ENCODE measurements around the gene IL31RA. TPM values are rescaled to one million over a fixed set of nuclear protein-coding genes. Genes with fewer than 3 reads are reported as not detected.

IL31RA gene
- total RNA-seq, 2 experiments from 2014 or later: not detected

- no peaks in the 10 kb centered on the region for H3K9me2 ChIP-seq (ENCODE audit: insufficient read depth, low read length)
- no peak overlapping the region for H2AFZ ChIP-seq (ENCODE audit: low read length)
- no peaks in the 10 kb centered on the region for H3K36me3 ChIP-seq (ENCODE audit: insufficient read depth, low read length)
- ChIA-PET POLR2A (no interaction called here), CTCF (ENCODE audit: unreplicated experiment) (no interaction called here)
- TF ChIP-seq, protein P1, sequence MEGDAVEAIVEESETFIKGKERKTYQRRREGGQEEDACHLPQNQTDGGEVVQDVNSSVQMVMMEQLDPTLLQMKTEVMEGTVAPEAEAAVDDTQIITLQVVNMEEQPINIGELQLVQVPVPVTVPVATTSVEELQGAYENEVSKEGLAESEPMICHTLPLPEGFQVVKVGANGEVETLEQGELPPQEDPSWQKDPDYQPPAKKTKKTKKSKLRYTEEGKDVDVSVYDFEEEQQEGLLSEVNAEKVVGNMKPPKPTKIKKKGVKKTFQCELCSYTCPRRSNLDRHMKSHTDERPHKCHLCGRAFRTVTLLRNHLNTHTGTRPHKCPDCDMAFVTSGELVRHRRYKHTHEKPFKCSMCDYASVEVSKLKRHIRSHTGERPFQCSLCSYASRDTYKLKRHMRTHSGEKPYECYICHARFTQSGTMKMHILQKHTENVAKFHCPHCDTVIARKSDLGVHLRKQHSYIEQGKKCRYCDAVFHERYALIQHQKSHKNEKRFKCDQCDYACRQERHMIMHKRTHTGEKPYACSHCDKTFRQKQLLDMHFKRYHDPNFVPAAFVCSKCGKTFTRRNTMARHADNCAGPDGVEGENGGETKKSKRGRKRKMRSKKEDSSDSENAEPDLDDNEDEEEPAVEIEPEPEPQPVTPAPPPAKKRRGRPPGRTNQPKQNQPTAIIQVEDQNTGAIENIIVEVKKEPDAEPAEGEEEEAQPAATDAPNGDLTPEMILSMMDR (conservative IDR thresholded peaks at IDR 0.05; ENCODE audit: low read length): no peak
- TF ChIP-seq EZH2phosphoT487 (IDR thresholded peaks at IDR 0.05; ENCODE audit: borderline replicate concordance, low read depth, low read length): no peak
- BruUV-seq (replicated peaks): no TSS peak
- no peak overlapping the region for H3K4me2 ChIP-seq (ENCODE audit: low read length)
- H3K27ac ChIP-seq (ENCODE audit: low read depth, low read length, poor library complexity, severe bottlenecking): no peak overlapping the region
- no peaks in the 10 kb centered on the region for H4K20me1 ChIP-seq (ENCODE audit: insufficient read depth, low read length)
- H3K4me1 ChIP-seq (ENCODE audit: insufficient read depth, low read length, poor library complexity, severe bottlenecking): no peaks in the 10 kb centered on the region
- H3K79me2 ChIP-seq (ENCODE audit: insufficient read depth, low read depth, low read length): no peaks in the 10 kb centered on the region
- intact Hi-C loops (cut with micrococcal nuclease; ENCODE audit: unreplicated experiment): no loop called here
- H3K9me3 ChIP-seq (ENCODE audit: low read length): no peaks in the 10 kb centered on the region
- no peak overlapping the region for H3K4me3 ChIP-seq (ENCODE audit: low read depth, low read length, poor library complexity, severe bottlenecking)
- DNase-seq (ENCODE audit: low spot score): no peak
These were observed 34.2 kb downstream of the IL31RA start for GRCh38 chr5:55885359-55885758.

DNA sequence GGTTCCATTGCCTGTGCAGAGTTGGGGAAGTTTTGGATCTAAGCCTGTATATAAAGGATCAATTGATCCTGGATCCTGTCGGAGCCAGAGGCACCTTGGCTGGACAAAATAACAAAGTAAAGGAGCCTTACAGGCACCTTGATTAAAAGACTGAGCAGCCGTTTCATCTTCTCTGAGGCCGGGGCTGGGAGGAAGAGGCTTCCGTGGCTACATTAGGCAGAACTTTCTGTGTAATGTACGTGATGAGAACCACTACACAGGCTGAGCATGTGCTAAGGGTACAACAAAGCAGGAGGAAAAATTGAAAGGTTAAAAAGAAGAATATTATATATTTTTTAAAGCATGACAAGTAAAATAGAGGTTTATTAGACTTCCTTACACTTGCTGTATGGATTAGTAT lies 37.0 kb downstream of the IL31RA start:
- no peak overlapping the region for H3K27ac ChIP-seq (ENCODE audit: low read depth, low read length, poor library complexity, severe bottlenecking)
- H4K20me1 ChIP-seq (ENCODE audit: insufficient read depth, low read length): no peaks in the 10 kb centered on the region
- no peak for DNase-seq (ENCODE audit: low spot score)
- intact Hi-C loops (cut with micrococcal nuclease; ENCODE audit: unreplicated experiment): no loop called here
- CTCF ChIA-PET (ENCODE audit: unreplicated experiment): no interaction called here
- no peak for TF ChIP-seq EZH2phosphoT487 (IDR thresholded peaks at IDR 0.05; ENCODE audit: borderline replicate concordance, low read depth, low read length)
- TF ChIP-seq, protein P1 (conservative IDR thresholded peaks at IDR 0.05; ENCODE audit: low read length): no peak
- POLR2A ChIA-PET: no interaction called here
- H3K4me1 ChIP-seq (ENCODE audit: insufficient read depth, low read length, poor library complexity, severe bottlenecking): no peaks in the 10 kb centered on the region
- H3K4me3 ChIP-seq (ENCODE audit: low read depth, low read length, poor library complexity, severe bottlenecking): no peak overlapping the region
- no peaks in the 10 kb centered on the region for H3K79me2 ChIP-seq (ENCODE audit: insufficient read depth, low read depth, low read length)
- no TSS peak for BruUV-seq (replicated peaks)
- H3K4me2 ChIP-seq (ENCODE audit: low read length): no peak overlapping the region
- H3K36me3 ChIP-seq (ENCODE audit: insufficient read depth, low read length): no peaks in the 10 kb centered on the region
- H3K9me3 ChIP-seq (ENCODE audit: low read length): no peaks in the 10 kb centered on the region
- H2AFZ ChIP-seq (ENCODE audit: low read length): no peak overlapping the region
- H3K9me2 ChIP-seq (ENCODE audit: insufficient read depth, low read length): no peaks in the 10 kb centered on the region

DNA sequence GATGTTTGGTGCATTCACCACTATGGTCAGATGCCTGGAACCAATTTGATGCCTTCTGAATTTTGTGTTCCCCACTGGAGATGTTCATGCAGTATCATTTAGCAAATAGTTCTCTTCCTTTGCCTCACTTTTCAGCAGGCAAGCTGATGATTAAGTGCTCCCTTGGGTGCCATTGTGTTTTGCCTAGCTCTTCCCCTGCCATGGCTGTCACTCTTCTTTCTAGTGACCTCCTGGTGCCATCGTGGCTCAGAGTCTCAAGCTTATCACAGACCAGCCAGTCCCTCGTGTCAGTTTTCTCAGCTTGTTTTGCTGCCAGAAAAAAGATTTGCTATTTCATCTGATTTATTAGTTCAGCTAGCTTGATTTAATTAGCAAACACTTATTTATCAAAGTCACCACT lies 41.3 kb downstream of the IL31RA start:
- Histone ChIP-seq H3K9me3 (ENCODE audit: low read length) (no peaks in the 10 kb centered on the region), H3K27ac (ENCODE audit: low read depth, low read length, poor library complexity, severe bottlenecking) (no peak overlapping the region), H3K4me2 (ENCODE audit: low read length) (no peak overlapping the region), H3K36me3 (ENCODE audit: insufficient read depth, low read length) (no peaks in the 10 kb centered on the region), H3K9me2 (ENCODE audit: insufficient read depth, low read length) (no peaks in the 10 kb centered on the region), H4K20me1 (ENCODE audit: insufficient read depth, low read length) (no peaks in the 10 kb centered on the region), H3K4me3 (ENCODE audit: low read depth, low read length, poor library complexity, severe bottlenecking) (no peak overlapping the region), H2AFZ (ENCODE audit: low read length) (no peak overlapping the region), H3K79me2 (ENCODE audit: insufficient read depth, low read depth, low read length) (no peaks in the 10 kb centered on the region), H3K4me1 (ENCODE audit: insufficient read depth, low read length, poor library complexity, severe bottlenecking) (no peaks in the 10 kb centered on the region)
- DNase-seq (ENCODE audit: low spot score): no peak
- BruUV-seq (replicated peaks): no TSS peak
- TF ChIP-seq, protein P1 (conservative IDR thresholded peaks at IDR 0.05; ENCODE audit: low read length): no peak
- TF ChIP-seq EZH2phosphoT487 (IDR thresholded peaks at IDR 0.05; ENCODE audit: borderline replicate concordance, low read depth, low read length): no peak
- ChIA-PET POLR2A (interaction anchor here (0.9 kb wide), 1 partner anchor 9 kb away, joined by 3 read pairs; no protein-coding TSS in a partner anchor), CTCF (ENCODE audit: unreplicated experiment) (no interaction called here)
- intact Hi-C loops (cut with micrococcal nuclease; ENCODE audit: unreplicated experiment): no loop called here

All from OCI-LY7 (cell line).